ENCODE data around the gene MMP2.

- TF ChIP-seq CTCF (conservative IDR thresholded peaks at IDR 0.05) (no peak), ZFX (IDR thresholded peaks at IDR 0.05) (no peak)
Measured at GRCh38 chr16:55526441-55526840, 47.4 kb downstream of the MMP2 start.

All from C4-2B (cell line).